Central memory CD4-positive, alpha-beta T cell (primary cell): Measurements from ENCODE around the gene CCDC40.

Experiments used
- DNase-seq: peaks from one replicate; pipeline ENCODE4 v3.0.0; 2022

Gene CCDC40

DNA sequence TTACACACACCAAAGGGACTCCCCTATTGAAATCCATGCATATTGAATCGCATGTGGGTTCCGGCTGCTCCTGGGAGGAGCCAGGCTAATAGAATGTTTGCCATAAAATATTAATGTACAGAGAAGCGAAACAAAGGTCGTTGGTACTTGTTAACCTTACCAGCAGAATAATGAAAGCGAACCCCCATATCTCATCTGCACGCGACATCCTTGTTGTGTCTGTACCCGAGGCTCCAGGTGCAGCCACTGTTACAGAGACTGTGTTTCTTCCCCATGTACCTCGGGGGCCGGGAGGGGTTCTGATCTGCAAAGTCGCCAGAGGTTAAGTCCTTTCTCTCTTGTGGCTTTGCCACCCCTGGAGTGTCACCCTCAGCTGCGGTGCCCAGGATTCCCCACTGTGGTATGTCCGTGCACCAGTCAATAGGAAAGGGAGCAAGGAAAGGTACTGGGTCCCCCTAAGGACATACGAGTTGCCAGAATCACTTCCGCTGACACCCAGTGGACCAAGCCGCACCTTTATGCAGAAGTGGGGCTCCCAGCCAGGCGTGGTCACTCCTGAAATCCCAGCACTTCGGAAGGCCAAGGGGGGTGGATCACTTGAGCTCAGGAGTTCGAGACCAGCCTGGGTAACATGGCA, 67.1 kb downstream of the CCDC40 start:
- no peak for DNase-seq

DNA sequence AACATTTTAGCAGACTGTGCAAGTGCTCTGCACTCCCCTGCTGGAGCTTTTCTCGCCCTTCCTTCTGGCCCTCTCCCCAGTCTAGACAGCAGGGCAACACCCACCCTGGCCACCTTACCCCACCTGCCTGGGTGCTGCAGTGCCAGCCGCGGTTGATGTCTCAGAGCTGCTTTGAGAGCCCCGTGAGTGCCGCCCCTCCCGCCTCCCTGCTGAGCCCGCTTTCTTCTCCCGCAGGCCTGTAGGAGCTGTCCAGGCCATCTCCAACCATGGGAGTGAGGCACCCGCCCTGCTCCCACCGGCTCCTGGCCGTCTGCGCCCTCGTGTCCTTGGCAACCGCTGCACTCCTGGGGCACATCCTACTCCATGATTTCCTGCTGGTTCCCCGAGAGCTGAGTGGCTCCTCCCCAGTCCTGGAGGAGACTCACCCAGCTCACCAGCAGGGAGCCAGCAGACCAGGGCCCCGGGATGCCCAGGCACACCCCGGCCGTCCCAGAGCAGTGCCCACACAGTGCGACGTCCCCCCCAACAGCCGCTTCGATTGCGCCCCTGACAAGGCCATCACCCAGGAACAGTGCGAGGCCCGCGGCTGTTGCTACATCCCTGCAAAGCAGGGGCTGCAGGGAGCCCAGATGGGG, 68.0 kb downstream of the CCDC40 start:
- DNase-seq = no peak

DNA sequence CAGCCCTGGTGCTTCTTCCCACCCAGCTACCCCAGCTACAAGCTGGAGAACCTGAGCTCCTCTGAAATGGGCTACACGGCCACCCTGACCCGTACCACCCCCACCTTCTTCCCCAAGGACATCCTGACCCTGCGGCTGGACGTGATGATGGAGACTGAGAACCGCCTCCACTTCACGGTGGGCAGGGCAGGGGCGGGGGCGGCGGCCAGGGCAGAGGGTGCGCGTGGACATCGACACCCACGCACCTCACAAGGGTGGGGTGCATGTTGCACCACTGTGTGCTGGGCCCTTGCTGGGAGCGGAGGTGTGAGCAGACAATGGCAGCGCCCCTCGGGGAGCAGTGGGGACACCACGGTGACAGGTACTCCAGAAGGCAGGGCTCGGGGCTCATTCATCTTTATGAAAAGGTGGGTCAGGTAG, 68.5 kb downstream of the CCDC40 start:
- no peak for DNase-seq

DNA sequence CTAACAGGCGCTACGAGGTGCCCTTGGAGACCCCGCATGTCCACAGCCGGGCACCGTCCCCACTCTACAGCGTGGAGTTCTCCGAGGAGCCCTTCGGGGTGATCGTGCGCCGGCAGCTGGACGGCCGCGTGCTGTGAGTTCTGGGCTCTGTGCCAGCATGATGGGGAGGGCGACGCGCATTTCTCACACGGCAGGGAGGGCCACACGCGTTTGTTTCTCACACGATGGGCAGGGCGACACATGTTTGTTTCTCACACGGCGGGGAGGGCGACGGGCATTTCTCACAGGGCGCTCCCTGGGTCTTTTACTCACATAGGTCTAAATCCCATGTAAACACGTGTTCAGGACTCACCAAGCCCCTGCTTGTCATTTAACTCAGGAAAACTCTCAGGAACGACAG, 69.3 kb downstream of the CCDC40 start:
- DNase-seq = no peak

DNA sequence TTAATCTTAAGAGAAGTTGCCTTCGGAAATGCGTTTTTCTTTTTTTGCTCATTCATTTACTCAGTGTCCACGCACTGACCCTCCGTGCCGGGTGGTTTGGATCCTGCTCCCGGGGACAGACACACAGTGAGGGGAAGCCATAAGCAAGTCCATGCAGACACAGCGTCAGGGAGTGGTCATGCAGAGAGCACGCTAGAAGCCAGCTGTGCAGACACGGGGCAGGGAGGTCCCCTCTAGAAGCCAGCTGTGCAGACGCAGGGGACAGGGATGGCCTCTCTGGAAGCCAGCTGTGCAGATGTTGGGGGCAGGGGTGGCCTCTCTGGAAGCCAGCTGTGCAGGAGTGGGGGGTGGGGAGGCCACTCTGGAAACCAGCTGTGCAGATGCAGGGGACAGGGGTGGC, 69.7 kb downstream of the CCDC40 start:
- DNase-seq = no peak

DNA sequence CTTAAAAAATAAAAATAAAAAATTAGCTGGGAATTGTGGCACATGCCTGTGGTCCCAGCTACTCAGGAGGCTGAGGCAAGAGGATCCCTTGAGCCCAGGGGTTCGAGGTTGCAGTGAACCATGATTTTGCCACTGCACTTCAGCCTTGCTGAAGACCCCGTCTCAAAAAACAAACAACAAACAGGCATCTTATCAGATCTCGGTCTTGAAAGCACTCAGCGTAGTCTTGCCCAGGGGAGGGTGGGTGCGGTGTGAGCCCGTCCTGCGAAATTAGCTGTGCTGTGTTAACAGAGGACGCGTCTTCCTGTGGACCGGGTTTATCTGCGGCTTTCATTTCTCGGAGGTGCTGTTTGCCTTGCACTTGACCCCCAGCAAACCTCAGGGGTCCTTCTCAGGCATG, 70.3 kb downstream of the CCDC40 start:
- DNase-seq = no peak

DNA sequence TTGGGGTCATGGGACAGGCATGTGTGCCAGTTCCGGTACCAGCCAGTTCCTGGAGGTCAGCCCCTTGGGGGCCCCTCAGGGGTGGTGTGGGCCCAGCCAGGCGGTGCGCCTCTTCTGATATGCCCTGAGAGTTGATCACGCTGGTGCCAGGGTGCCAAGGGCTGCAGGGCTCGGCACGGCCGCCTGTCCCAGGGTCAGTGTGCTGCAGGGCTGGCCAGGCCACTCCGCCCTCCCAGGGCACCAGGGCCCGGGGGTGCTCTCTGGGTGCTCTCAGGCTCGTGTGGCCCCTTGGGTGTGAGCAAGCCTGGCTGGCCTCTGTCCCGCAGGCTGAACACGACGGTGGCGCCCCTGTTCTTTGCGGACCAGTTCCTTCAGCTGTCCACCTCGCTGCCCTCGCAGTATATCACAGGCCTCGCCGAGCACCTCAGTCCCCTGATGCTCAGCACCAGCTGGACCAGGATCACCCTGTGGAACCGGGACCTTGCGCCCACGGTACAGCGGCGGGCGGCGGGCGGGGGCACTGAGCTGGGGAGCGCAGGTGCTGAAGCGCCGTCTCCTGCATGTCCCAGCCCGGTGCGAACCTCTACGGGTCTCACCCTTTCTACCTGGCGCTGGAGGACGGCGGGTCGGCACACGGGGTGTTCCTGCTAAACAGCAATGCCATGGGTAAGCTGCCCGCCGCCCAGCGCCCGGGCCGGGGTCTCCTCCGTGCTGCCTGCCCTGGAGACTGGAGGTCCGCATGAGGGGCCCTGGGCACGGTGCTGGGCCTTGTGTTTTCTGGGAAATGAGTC, 71.0 kb downstream of the CCDC40 start:
- no peak for DNase-seq

DNA sequence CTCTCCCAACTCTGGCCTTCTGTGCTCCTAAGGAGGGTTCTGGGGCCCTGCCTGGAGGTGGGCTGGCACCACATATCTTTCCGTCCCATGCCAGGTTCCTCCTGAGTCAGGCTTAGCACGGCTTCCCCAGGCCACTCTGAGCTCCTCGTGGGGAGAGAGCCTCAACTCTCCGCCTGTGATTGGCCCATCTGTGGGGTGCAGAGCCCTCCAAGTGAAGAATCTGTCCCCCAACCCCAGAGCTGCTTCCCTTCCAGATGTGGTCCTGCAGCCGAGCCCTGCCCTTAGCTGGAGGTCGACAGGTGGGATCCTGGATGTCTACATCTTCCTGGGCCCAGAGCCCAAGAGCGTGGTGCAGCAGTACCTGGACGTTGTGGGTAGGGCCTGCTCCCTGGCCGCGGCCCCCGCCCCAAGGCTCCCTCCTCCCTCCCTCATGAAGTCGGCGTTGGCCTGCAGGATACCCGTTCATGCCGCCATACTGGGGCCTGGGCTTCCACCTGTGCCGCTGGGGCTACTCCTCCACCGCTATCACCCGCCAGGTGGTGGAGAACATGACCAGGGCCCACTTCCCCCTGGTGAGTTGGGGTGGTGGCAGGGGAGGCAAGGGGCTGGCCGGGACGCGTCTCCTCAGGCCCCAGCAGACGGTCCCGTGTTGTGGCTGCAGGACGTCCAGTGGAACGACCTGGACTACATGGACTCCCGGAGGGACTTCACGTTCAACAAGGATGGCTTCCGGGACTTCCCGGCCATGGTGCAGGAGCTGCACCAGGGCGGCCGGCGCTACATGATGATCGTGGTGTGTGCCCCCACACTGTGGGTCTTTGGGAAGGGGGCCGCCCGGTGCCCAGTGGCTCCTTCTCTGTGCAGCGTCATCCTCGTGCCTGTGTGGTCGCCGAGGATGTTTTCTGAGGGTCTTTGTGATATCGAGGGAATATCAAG, 71.9 kb downstream of the CCDC40 start:
- DNase-seq = no peak

DNA sequence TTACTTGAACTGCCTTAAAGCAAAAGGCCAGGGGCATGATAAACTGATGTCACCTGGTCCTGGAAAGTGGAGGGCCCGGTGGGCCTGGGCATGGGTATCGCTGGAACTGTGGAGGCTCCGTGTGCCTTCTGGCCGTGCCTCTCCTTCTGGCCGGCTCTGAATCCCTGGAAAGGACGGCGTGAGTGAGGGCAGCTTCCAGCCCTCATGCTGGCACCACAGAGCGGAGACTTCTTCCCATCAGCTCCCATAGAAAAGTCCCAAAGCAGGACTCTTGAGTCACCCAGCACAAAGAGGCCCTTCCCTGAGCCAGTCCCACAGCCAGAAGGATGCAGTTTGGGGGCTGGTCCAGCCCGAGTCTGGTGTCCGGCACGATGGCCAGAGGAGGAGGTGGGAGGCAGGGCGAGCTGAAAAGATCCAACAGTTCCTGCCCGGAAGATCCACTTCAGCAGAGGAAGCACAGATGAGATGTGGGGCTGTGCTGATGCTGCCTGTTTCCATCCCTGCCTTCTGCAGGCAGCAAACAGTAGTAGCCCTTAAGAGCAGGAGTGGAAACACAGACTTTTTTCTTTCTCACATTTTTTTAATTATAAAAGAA, 72.7 kb downstream of the CCDC40 start:
- DNase-seq = no peak

DNA sequence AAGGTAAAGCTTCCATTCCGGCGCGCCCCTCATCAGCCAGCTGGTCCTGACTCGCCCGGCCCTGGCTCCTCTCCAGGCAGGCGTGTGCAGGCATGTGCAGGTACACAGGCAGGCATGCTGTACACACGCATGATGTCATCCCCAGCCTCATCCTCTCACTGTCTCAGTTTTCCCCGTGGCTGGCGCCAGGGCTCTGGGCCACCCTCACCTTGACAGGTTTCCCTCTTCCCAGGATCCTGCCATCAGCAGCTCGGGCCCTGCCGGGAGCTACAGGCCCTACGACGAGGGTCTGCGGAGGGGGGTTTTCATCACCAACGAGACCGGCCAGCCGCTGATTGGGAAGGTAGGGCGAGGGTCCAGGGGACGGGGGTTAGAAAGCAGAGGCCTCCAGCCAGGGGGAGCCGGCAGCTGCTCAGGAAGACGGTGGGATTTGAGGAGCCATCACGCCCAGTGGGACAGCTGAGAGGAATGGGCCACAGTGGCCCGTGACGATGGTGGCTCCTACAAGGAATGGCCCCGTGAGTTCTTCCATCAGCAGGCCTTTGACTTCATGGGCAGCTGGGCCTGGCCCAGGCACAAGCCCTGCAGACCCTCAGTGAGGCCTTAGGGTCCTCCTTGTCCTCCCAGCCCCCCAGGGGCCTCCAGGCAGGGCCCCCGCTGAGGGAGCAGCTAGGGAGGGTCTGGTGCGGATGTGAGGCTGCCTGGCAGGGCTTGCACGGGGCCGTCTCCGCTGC, 73.4 kb downstream of the CCDC40 start:
- DNase-seq = no peak

DNA sequence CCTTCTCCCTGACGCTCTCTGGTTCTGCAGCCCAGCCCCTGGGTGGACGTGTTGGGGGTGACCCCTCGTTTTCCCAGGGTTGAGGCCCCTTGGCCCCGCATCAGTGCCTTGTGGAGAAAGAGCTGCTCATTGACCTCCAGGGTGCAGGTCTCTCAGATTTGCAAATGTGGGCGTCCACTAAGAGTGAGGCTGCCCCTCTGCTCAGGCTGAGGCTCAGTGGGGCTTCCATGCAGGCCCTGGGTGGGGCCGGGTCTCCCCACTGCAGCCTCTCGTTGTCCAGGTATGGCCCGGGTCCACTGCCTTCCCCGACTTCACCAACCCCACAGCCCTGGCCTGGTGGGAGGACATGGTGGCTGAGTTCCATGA, 74.0 kb downstream of the CCDC40 start:
- no peak for DNase-seq

DNA sequence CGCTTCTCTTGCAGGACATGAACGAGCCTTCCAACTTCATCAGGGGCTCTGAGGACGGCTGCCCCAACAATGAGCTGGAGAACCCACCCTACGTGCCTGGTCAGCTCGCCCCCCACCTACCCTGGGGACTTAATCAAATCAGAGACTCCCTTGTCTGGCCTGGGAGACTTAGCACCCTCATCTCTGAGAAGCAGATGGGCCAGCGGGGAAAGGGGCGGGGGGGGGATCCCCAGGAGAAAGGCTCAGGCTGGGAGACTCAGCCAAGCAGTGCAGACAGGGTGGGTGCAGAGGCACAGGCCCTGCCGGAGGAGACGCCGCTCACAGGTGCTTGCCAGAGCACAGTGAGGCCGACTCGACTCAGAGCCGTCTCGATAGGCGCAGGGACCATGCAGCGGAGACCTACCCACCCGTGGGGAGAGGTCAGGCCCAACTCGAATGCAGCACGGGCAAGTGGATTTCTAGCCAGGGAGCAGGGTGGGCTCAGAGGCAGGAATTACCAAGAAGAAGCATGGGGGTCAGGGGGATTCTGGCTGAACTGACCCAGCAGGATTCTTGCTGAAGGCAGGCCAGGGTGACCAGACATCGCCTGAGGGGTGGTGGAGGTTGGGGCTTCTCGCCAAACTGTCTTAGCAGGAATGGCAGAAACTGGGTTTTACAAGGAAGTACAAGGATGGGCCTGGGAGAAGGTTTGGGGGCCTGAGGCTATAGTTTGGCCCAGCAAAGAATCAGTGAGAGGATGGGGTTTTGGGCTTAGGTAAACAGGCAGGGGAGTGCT, 74.7 kb downstream of the CCDC40 start:
- no peak for DNase-seq

DNA sequence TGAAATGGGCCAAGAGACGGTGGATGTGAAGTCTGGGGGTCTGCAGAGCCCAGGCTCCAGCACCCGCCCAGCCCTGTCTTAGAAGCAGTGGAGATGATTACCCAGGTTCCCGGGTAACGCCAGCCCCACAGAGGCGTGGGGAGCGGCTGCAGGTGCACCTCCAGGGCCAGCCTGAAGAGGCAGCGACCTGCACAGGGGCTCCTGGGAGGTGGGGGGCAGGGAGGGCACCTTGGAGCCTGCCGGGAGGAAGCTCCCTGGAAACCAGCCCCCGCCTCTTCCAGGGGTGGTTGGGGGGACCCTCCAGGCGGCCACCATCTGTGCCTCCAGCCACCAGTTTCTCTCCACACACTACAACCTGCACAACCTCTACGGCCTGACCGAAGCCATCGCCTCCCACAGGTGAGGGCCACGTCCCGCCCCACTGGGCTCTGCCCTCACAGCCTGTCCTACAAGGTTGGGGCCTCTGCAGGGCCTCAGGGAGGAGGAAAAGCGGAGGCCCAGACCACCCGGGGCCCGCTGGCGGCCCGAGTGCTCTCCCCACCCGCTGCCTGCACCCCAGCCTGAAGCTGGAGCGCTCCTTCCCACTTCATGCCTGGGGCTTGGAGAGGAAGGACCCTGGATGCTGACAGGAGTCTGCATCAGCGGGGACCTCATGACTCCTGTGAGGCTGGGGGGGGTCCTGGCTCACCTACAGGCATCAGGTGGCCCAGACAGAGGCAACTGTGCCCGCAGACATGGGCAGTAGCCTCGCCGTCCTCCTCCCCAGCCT, 75.4 kb downstream of the CCDC40 start:
- no peak for DNase-seq

DNA sequence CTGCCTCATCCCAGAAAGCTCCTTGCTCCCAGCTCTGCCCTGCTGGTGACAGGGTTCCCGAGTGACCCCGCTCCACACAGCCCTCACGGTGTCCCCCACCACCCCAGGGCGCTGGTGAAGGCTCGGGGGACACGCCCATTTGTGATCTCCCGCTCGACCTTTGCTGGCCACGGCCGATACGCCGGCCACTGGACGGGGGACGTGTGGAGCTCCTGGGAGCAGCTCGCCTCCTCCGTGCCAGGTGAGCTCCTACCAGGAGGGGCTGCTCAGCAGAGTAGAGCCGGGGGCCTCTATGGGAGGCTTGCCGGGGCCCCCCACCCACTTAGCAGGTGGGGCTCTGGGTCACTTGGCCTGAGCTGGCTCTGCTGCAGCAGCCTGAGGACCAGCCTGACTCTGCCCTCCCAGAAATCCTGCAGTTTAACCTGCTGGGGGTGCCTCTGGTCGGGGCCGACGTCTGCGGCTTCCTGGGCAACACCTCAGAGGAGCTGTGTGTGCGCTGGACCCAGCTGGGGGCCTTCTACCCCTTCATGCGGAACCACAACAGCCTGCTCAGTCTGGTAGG, 76.1 kb downstream of the CCDC40 start:
- no peak for DNase-seq

DNA sequence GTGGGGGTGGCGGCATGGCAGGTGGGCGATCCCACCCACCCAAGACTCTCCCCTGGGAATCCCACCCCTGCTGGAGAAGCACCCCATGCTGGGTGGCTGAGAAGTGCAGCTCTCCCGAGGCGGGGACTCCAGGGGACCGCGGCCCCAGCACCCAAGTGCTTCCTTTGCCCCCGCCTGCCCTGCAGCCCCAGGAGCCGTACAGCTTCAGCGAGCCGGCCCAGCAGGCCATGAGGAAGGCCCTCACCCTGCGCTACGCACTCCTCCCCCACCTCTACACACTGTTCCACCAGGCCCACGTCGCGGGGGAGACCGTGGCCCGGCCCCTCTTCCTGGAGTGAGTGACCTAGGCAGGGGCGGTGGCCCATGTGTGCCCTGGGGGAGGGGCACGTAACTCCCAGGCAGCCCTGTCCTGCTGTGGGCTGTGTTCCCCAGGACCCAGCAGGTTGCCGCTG, 76.6 kb downstream of the CCDC40 start:
- no peak for DNase-seq

DNA sequence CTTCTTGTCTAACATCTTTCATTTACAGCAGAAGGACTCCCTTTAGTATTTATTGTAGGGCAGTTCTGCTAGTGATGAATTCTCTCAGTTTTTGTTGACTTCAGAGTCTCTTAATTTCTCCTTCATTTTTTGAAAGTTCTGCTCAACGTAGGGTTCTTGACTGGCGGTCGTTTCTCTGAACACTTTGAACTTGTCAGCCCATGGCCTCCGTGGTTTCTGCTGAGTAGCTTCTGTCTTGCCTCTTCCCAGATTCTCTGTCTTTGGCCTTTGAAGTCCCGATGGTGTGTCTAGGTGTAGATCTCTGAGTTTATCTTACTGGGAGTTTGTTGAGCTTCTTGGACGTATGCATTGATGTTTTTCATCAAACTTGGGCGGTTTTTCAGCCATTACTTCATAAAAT, 78.3 kb downstream of the CCDC40 start:
- DNase-seq = no peak

DNA sequence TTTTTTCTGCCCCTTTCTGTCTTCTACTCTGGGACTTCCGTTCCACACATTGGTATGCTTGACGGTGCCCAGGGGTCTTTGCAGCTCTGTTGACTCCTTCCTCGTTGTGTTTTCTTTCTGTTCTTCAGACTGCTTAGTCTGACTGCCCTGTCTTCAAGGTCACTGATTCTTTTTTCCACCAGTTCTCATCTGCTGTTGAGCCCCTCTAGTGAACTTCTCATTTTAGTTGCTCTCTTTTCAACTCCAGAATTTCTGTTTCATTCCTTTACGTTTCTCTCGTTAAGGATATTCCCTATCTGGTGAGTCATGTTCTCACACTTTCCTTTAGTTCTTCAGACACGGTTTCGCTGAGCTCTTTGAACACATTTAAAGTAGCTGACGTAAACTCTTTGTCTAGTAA, 78.7 kb downstream of the CCDC40 start:
- DNase-seq = no peak

DNA sequence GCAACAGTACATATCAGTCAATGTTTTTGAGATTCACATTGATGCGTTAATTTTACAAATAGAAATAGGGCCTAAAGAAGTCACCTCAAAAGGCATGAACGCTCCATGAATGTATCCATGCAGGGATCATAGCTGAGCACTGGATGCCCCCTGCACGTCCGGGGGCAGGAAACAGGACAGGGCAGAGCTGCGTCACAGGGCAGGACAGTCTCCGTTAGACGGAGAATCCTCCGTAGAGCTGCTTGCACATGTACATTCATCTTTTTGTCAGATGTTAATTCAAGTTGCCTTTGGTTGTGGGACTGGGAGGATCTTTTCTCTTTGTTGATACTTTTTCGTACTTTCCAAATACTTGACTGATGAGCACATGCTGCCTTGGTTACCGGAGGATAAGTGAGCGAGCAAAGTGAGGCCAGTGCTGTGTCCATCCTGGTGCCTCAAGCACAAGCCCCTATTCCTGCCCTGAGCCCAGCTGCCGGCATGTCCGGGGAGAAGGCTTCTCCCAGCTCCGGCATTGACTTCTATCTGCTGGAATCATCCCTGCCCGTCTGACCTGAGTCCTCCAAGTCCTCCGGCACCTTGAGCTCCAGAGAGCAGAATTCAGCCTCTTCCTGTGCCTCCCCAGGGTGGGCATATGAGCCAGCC, 80.0 kb downstream of the CCDC40 start:
- no peak for DNase-seq

DNA sequence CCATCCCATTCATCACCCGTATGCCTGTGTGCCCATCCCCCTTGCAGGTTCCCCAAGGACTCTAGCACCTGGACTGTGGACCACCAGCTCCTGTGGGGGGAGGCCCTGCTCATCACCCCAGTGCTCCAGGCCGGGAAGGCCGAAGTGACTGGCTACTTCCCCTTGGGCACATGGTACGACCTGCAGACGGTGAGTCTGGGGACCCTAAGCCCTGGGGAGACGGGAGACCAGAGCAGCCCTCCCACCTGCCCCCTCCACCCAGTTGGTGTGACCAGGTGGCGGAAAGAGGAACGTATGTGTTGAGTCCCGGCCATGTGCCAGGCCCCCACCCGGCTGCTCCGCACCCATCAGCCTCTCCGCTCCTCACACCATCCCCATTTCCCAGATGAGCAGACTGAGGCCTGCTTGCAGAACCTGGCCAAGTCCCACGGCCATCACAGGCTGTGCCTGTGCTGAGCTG, 80.5 kb downstream of the CCDC40 start:
- no peak for DNase-seq
